GM19239 (cell line): ENCODE data around the gene ACTN2.
"Not testable (repeated sequence)": the region's sequence is repeated elsewhere in the genome, so short reads cannot be mapped to it uniquely, and the experiment has no call there.

Experiments
- DNase-seq: peaks from one replicate; pipeline ENCODE4 v3.0.0; 2011; ENCODE audit warnings: low spot score; ENCODE audit not compliant: insufficient read length
- FAIRE-seq: peaks from 2 replicates; lab custom pipeline; 2011; peaks lifted over from hg19 to GRCh38; lab: Jason Lieb, UNC

The ACTN2 gene

GRCh38 chr1:236685917-236686814, at the start of gene ACTN2:
TSS of gene ACTN2 (plus strand) at chr1:236686499. CDS start at chr1:236686674, 175 bp downstream.
- peak; percentile 69 for DNase-seq

GRCh38 chr1:236638945-236639344, 47.4 kb upstream of the ACTN2 start:
- FAIRE-seq: no peak
- no peak for DNase-seq

More at GRCh38 chr1:236685917-236686814, at the start of gene ACTN2:
- FAIRE-seq: no peak

DNA sequence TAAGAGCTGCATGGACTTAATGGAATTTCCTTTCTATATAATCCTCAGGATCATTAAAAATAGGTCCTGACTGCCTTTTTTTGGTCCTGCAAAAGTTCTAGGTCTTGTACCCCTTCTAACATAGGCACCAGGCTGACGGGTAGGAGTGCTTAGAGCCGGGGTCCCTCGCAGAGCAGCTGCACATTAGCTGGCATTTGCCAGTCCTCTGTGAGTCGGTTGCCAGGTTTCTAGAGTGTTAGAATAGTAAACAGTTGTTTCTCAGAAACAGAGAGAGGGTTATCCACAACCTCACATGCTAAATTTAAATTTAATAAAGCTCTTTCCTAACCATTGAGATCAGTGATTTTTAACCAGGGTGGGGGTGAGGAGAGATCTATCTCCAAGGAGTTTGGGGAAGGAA, 46.6 kb upstream of the ACTN2 start:
- FAIRE-seq: no peak
- DNase-seq: no peak

GRCh38 chr1:236642763-236643162, 43.5 kb upstream of the ACTN2 start:
- DNase-seq: no peak

DNA sequence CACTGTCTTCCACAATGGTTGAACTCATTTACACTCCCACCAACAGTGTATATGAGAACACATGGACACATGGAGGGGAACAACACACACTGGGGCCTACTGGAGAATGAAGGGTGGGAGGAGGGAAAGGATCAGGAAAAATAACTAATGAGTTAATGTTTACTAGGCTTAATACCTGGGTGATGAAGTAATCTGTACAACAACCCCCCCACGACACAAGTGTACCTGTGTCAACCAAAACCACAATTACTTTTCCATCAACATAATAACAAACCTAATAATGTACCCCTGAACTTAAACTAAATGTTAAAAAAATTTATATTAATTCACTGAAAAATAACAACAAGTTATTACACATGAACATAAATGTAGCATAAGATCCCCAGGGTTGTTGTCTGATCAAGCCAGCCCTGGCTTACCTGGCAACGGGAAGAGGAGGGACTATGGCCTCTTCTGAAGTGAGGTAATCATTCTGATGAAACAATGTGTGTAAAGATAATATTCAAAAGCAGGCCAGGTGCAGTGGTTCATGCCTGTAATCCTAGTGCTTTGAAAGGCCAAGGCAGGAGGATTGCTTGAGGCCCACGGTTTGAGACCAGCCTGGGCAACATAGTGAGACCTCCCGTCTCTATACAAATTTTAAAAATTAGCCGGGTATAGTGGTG, 41.2 kb upstream of the ACTN2 start:
- FAIRE-seq (no peak), DNase-seq (no peak)

More at GRCh38 chr1:236642763-236643162, 43.5 kb upstream of the ACTN2 start:
- FAIRE-seq: no peak

DNA sequence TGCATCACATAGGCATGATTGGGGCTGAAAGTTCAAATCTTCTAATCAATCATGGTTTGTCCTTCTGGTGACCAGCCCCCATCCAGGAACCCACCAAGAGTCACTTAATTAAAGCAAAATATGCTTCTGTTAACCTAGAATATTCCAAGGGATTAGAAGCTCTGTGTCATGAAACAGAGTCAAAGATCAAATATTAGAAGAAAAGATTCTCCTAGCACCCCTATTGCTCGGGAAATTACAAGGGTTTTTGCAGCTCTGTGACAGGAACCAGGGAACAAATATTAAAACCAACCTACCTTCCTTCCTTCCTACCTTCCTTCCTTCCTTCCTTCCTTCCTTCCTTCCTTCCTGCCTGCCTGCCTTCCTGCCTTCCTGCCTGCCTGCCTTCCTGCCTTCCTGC, 31.8 kb upstream of the ACTN2 start:
- FAIRE-seq: no peak
- DNase-seq: no peak

DNA sequence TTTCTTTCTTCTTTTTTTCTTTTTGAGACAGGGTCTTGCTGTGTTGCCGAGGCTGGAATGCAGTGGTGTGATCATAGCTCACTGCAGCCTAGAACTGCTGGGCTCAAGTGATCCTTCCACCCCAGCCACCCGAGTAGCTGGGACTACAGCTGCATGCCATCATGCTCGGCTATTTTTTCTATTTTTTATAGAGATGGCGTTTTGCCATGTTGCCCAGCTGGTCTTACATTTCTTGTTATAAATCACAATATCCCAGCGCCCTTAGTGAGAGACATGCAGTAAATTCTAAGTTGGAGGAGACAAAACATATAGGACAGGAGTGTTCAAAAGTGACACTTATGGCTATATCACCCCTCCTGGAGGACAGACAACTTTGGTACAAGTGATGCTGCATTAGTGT, 31.3 kb upstream of the ACTN2 start:
- FAIRE-seq: no peak
- no peak for DNase-seq

DNA sequence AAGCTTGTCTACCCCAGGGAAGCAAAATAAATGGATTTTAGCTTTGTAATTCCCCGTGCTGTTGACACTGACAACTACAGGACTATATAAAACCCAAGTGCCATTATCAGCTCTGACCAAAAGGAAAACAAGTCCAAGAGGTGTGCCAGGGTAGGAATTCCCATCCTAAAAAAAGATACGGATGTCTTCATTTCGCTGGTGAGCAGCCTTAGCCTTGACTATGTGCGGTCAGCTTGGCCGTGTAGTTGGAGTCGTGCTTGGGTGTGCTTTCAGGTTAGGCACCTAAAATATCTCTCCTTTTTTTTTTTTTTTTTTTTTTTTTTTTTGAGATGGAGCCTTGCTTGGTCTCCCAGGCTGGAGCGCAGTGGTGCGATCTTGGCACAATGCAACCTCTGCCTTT, 28.9 kb upstream of the ACTN2 start:
- FAIRE-seq (no peak), DNase-seq (no peak)

DNA sequence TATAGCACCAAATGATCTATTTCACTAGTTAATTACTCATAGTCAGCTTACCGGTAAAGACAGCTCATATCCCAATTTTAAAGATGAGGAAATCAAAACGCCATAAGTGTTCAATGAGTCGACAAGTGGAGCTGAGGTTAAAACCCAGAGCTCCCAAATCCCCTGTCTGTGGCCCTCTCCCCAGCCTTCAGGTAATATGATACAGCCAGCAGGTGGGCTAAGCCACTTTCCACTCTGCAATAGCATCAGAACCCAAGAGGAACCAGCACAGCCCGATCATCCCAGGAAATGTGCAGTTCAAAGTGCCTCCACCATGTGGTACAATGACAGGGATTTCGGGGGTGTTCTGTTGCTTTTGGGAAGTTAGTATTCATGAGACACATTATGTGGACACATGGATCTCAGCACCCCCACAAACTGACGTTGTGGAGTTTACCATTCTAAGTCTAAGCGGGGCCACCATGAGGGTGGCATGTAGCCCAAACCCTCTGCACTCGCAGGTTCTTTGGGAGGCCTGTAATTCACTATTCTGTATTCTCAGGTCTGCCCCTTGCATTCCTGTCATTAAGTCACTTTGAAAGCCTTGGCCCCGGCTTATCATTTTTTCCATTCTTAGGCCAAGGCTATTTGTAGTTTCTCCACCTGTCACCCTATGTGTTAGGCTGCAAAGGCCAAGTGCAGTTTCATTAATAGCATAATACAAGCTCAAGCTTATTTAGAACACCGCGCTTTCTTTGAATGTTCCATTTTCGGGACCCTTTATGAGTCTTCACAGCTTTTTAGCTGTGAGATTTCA, 26.3 kb upstream of the ACTN2 start:
- FAIRE-seq (no peak), DNase-seq (no peak)

DNA sequence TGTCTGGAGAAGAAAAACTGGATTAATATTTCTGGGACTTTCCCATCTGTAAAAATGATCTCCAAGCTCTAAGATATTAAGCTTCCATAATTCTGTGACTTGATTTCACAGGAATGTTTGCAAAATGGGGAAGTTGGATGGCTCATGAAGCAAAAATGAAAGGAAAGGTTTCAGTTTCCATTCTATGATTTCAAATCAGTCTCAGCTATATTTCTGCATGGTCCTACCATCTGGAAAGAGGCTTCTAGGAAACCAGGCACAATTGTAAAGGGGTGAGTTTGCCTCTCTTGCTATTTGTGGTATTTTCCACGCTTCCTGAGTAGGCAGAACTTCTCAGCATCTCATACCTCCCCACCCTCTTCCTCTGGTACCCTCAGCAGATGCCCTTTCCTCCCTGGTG, 22.4 kb upstream of the ACTN2 start:
- DNase-seq (no peak), FAIRE-seq (no peak)

- not testable (repeated sequence) for DNase-seq, FAIRE-seq
Observed at GRCh38 chr1:236668909-236669308, 17.4 kb upstream of the ACTN2 start.

- FAIRE-seq: no peak
- DNase-seq: no peak
Observed at GRCh38 chr1:236670060-236670459, 16.2 kb upstream of the ACTN2 start.

GRCh38 chr1:236673289-236673919, 12.9 kb upstream of the ACTN2 start:
- DNase-seq (no peak), FAIRE-seq (no peak)

- FAIRE-seq (no peak), DNase-seq (no peak)
Observed at GRCh38 chr1:236677641-236678235, 8.6 kb upstream of the ACTN2 start.

DNA sequence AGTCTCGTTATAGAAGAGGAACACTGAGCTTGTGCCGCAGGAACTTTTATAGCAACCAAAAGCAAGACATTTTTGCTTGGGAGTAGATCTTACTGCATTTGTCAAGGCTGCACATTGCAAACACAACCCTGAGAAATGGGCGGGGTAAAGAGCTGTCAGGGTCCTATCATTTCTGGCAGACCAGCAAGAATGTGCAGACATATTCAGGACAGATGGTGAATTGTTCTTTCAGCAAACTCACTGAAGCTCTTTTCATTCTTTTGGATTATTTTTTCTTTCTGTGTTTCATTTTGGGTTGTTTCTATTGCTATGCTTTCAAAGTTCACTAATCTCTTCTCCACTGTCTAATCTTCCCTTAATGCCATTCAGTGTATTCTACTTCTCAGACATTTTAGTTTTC, 5.1 kb upstream of the ACTN2 start:
- no peak for DNase-seq
- FAIRE-seq: no peak

- no peak for DNase-seq
- no peak for FAIRE-seq
Observed at GRCh38 chr1:236685205-236685916, 938 bp upstream of the ACTN2 start.

- FAIRE-seq (no peak), DNase-seq (no peak)
Observed at GRCh38 chr1:236686815-236687160, 489 bp downstream of the ACTN2 start.

GRCh38 chr1:236687273-236687672, 974 bp downstream of the ACTN2 start:
- DNase-seq: no peak
- FAIRE-seq: no peak

- DNase-seq (no peak), FAIRE-seq (no peak)
Observed at GRCh38 chr1:236688705-236689104, 2.4 kb downstream of the ACTN2 start.
